Measurements from ENCODE around the gene TMEM30B.

Gene TMEM30B

DNA sequence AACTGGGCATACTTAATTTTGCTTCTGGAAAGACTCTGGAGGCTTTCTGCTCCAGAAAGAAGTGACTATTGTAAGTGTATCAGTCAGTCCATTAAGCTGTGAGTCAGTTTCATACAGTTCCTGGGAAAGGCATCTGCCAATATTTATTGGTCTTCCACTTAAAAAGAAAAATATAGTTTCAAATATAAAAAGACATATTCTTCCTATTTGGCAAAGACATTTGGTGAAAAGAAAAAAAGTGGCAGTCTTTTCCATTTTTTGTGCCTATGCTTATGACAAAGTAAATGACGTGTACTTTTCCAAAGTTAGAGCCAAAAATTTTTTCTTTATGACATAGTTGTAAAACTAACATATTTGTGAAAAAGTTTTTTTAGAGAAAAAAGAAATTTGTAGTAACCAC lies 12.3 kb downstream of the TMEM30B start:
- H3K4me3 ChIP-seq (replicated peaks; ENCODE audit: insufficient read depth, low read length): no peak overlapping the region

DNA sequence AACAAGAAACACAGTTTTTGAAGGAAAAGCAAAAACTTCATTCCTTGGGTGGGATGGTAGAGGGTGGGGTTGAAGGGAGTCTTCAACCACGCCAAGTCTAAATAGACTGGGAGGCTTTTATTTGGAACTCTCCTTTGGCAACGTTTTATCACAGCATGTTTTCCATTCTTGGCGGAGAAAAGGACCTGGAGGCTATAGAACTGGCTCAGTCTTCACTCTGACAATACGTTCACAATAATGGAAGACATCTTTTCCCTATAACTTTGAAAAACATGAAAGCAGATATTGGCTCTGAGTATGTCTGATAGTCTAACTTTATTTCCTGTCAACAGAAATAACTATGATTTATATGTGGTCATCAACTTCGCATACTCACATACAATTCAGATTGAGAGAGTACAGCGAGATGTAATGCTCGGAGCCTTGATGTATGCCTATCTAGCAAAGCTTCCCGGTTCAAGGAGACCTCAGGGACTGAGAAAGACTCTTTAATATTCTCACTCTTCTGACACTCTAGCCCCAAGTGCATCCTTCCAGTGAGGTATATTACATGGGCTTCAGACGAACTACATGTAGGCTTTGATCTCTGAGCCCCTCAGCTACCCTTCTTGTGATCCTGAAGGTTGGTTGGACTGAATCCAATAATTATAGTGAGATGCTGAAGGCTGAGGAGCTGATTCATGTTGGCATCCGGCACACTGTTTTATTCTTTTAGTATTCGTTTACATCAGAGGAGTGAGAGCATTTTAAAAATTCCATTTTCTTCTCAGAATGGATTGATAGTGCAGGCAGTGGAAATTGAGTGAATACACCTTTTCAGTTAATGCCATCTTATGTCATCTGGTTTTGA lies 14.0 kb downstream of the TMEM30B start:
- TF ChIP-seq, protein P1, sequence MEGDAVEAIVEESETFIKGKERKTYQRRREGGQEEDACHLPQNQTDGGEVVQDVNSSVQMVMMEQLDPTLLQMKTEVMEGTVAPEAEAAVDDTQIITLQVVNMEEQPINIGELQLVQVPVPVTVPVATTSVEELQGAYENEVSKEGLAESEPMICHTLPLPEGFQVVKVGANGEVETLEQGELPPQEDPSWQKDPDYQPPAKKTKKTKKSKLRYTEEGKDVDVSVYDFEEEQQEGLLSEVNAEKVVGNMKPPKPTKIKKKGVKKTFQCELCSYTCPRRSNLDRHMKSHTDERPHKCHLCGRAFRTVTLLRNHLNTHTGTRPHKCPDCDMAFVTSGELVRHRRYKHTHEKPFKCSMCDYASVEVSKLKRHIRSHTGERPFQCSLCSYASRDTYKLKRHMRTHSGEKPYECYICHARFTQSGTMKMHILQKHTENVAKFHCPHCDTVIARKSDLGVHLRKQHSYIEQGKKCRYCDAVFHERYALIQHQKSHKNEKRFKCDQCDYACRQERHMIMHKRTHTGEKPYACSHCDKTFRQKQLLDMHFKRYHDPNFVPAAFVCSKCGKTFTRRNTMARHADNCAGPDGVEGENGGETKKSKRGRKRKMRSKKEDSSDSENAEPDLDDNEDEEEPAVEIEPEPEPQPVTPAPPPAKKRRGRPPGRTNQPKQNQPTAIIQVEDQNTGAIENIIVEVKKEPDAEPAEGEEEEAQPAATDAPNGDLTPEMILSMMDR (IDR thresholded peaks at IDR 0.05; ENCODE audit: insufficient read depth, low read length): no peak
- TF ChIP-seq, protein P2, sequence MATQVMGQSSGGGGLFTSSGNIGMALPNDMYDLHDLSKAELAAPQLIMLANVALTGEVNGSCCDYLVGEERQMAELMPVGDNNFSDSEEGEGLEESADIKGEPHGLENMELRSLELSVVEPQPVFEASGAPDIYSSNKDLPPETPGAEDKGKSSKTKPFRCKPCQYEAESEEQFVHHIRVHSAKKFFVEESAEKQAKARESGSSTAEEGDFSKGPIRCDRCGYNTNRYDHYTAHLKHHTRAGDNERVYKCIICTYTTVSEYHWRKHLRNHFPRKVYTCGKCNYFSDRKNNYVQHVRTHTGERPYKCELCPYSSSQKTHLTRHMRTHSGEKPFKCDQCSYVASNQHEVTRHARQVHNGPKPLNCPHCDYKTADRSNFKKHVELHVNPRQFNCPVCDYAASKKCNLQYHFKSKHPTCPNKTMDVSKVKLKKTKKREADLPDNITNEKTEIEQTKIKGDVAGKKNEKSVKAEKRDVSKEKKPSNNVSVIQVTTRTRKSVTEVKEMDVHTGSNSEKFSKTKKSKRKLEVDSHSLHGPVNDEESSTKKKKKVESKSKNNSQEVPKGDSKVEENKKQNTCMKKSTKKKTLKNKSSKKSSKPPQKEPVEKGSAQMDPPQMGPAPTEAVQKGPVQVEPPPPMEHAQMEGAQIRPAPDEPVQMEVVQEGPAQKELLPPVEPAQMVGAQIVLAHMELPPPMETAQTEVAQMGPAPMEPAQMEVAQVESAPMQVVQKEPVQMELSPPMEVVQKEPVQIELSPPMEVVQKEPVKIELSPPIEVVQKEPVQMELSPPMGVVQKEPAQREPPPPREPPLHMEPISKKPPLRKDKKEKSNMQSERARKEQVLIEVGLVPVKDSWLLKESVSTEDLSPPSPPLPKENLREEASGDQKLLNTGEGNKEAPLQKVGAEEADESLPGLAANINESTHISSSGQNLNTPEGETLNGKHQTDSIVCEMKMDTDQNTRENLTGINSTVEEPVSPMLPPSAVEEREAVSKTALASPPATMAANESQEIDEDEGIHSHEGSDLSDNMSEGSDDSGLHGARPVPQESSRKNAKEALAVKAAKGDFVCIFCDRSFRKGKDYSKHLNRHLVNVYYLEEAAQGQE (IDR thresholded peaks at IDR 0.05; ENCODE audit: insufficient replicate concordance, low read depth): no peak
- TF ChIP-seq GABPA (IDR thresholded peaks at IDR 0.05; ENCODE audit: low read depth) (no peak), POLR2AphosphoS5 (IDR thresholded peaks at IDR 0.05; ENCODE audit: low read depth) (no peak), SPI1 (IDR thresholded peaks at IDR 0.05; ENCODE audit: borderline replicate concordance, low read depth) (no peak)
- DNase-seq (ENCODE audit: low read depth in 1 of 2, low spot score in 1 of 2): no peak
- Histone ChIP-seq H3K27me3 (ENCODE audit: insufficient read depth, poor library complexity, severe bottlenecking) (peaks cover 21% of the 10 kb centered on the region), H3K4me3 (replicated peaks; ENCODE audit: insufficient read depth, low read length) (no peak overlapping the region), H3K27ac (replicated peaks) (no peak overlapping the region)

More for the DNA sequence above, 12.3 kb downstream of the TMEM30B start:
- no peak overlapping the region for H3K27ac ChIP-seq (replicated peaks)
- TF ChIP-seq, protein P1 (IDR thresholded peaks at IDR 0.05; ENCODE audit: insufficient read depth, low read length): no peak
- TF ChIP-seq, protein P2 (IDR thresholded peaks at IDR 0.05; ENCODE audit: insufficient replicate concordance, low read depth): no peak
- TF ChIP-seq SPI1 (IDR thresholded peaks at IDR 0.05; ENCODE audit: borderline replicate concordance, low read depth): no peak
- no peak for TF ChIP-seq POLR2AphosphoS5 (IDR thresholded peaks at IDR 0.05; ENCODE audit: low read depth)
- TF ChIP-seq GABPA (IDR thresholded peaks at IDR 0.05; ENCODE audit: low read depth): no peak
- peaks cover 21% of the 10 kb centered on the region for H3K27me3 ChIP-seq (ENCODE audit: insufficient read depth, poor library complexity, severe bottlenecking)
- DNase-seq (ENCODE audit: low read depth in 1 of 2, low spot score in 1 of 2): no peak

DNA sequence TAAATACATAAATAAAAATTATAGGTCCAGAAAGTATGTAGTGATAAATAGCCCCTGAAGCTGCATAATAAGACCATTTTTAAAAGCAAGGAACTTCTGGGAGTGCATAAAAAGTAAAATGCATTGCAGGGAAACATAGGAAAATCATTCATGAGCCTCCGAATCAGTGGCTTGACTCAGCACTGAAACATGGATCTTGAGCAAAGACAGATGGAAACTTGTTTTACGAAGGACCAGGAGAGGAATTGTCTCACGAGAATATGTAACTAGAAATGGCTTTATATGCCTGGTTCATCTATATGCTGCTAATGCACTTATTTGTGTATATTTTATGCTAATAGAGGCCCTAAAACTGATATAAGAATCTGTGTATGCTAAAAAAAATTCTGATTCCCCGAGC lies 14.7 kb downstream of the TMEM30B start:
- H3K27me3 ChIP-seq (ENCODE audit: insufficient read depth, poor library complexity, severe bottlenecking): peaks cover 21% of the 10 kb centered on the region
- H3K4me3 ChIP-seq (replicated peaks; ENCODE audit: insufficient read depth, low read length): no peak overlapping the region
- TF ChIP-seq POLR2AphosphoS5 (IDR thresholded peaks at IDR 0.05; ENCODE audit: low read depth) (no peak), SPI1 (IDR thresholded peaks at IDR 0.05; ENCODE audit: borderline replicate concordance, low read depth) (no peak), GABPA (IDR thresholded peaks at IDR 0.05; ENCODE audit: low read depth) (no peak)
- TF ChIP-seq, protein P1 (IDR thresholded peaks at IDR 0.05; ENCODE audit: insufficient read depth, low read length): no peak
- TF ChIP-seq, protein P2 (IDR thresholded peaks at IDR 0.05; ENCODE audit: insufficient replicate concordance, low read depth): no peak
- no peak for DNase-seq (ENCODE audit: low read depth in 1 of 2, low spot score in 1 of 2)
- H3K27ac ChIP-seq (replicated peaks): no peak overlapping the region
